Common myeloid progenitor, CD34-positive (primary cell): ENCODE measurements around the gene FER.

Experiments
- CTCF ChIA-PET: fragments of 350-600 bp; sonication (Branson Sonifier 250); formaldehyde crosslinking; loops from one replicate; lab custom pipeline; 2021; ENCODE audit warnings: antibody characterized with exemption; lab: Charles Lee
- POLR2A ChIA-PET: fragments of 350-600 bp; sonication (Branson Sonifier 250); formaldehyde crosslinking; loops from one replicate; lab custom pipeline; 2021; ENCODE audit warnings: antibody characterized with exemption; lab: Charles Lee
- DNase-seq, 3 donors: peaks; one replicate each; pipeline versions ENCODE4 v3.0.0 to v3.0.0-alpha.2; 2013
- H3K27ac ChIP-seq, 2 experiments: 1 replicate in 1 of 2; 2 replicates in 1 of 2; pipeline ENCODE4 v1.7.0; 2013; ENCODE audit warnings: inconsistent platforms in 2 of 2, low read length in 2 of 2, mild to moderate bottlenecking in 2 of 2, low read depth in 1 of 2, moderate library complexity in 1 of 2; ENCODE audit not compliant: severe bottlenecking in 2 of 2, insufficient read depth in 1 of 2, poor library complexity in 1 of 2
- H3K27me3 ChIP-seq, 5 experiments: replicated peaks in 2 of 5; 1 replicate in 3 of 5; 2 replicates in 2 of 5; pipeline versions ENCODE4 v1.6.1 to v1.7.0; 2013; ENCODE audit warnings: low read length in 4 of 5, mild to moderate bottlenecking in 2 of 5, moderate library complexity in 2 of 5, inconsistent platforms in 1 of 5; ENCODE audit not compliant: insufficient read depth in 5 of 5, control insufficient read depth in 4 of 5
- H3K36me3 ChIP-seq, 4 experiments: 1 replicate in 2 of 4; 2 replicates in 2 of 4; pipeline versions ENCODE4 v1.6.1 to v1.7.0; 2013; ENCODE audit warnings: low read length in 3 of 4, control low read depth in 1 of 4, mild to moderate bottlenecking in 1 of 4; ENCODE audit not compliant: control insufficient read depth in 4 of 4, insufficient read depth in 4 of 4
- H3K4me1 ChIP-seq, 4 experiments: 1 replicate in 3 of 4; 2 replicates in 1 of 4; pipeline versions ENCODE4 v1.6.1 to v1.7.1; 2013; ENCODE audit warnings: low read length in 3 of 4, mild to moderate bottlenecking in 3 of 4, control low read depth in 1 of 4, inconsistent platforms in 1 of 4, moderate library complexity in 1 of 4; ENCODE audit not compliant: control insufficient read depth in 4 of 4, insufficient read depth in 4 of 4; ENCODE audit errors: control extremely low read depth in 1 of 4
- H3K4me3 ChIP-seq, 7 experiments: 1 replicate in 4 of 7; 2 replicates in 3 of 7; pipeline versions ENCODE4 v1.5.1 to v1.7.0; 2013; ENCODE audit warnings: mild to moderate bottlenecking in 7 of 7, low read length in 6 of 7, moderate library complexity in 6 of 7, inconsistent platforms in 2 of 7, low read depth in 2 of 7, control low read depth in 1 of 7; ENCODE audit not compliant: insufficient read depth in 4 of 7, control insufficient read depth in 1 of 7; ENCODE audit errors: extremely low read depth in 1 of 7
- H3K9me3 ChIP-seq, 5 experiments: 1 replicate in 4 of 5; 2 replicates in 1 of 5; pipeline versions ENCODE4 v1.6.1 to v1.7.1; 2013; ENCODE audit warnings: low read length in 4 of 5, mild to moderate bottlenecking in 2 of 5, inconsistent platforms in 1 of 5, low read depth in 1 of 5, moderate library complexity in 1 of 5; ENCODE audit not compliant: control insufficient read depth in 4 of 5, insufficient read depth in 2 of 5; ENCODE audit errors: control extremely low read depth in 1 of 5
- WGBS: methylation state at CpG from one replicate; pipeline ENCODE4 v1.1.5; 2013; ENCODE audit not compliant: insufficient coverage; 5-methylcytosine and 5-hydroxymethylcytosine counted together

FER gene

DNA sequence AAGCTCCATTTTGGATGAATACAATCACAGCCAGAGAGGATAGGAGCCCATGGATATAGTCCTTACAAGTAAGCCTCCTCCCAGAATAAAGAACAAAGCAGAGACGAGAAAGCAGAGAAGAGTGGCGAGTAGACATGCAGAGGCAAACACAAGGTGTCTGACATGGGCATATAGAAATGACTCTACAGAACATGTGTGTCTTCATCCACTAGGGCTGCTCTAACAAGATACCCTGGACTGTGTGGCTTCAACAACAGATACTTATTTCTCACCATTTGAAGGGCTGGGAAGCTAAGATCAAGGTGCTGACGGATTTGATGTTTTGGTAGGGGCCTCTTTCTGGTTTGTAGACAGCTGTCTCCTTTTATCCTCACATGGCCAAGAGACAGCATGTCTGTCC, 32.3 kb upstream of the FER start:
- no peak for DNase-seq
- Histone ChIP-seq H3K36me3 (no peaks in the 10 kb centered on the region), H3K4me1 (no peaks in the 10 kb centered on the region), H3K9me3 (no peaks in the 10 kb centered on the region), H3K4me3 (no peak overlapping the region), H3K27me3 (no peaks in the 10 kb centered on the region), H3K27ac (no peak overlapping the region)
- no CpG with 5 or more reads among the region's 3 CpGs for whole genome bisulfite sequencing
- CTCF ChIA-PET, result no interaction called here
- POLR2A ChIA-PET, result no interaction called here

DNA sequence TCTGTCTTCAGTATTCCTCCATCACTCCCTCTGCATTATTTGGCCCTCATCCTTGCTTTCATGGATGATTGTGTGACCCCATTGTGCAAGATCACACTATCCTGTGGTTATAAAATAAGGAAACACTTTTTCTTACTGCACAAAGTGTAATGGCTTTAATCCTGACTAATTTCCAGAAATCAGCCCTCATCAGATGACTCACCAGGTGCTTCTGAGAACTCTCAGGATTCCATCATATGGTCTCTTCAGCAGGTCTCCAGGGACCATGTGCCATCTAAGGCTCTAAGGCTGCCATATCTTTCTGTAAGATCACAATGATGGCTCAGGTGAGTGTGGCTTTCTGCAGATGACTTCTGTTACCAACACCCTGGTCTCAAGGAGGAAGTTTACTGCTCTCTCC, 27.3 kb upstream of the FER start:
- no peaks in the 10 kb centered on the region for H3K27me3 ChIP-seq
- H3K36me3 ChIP-seq, result no peaks in the 10 kb centered on the region
- no peaks in the 10 kb centered on the region for H3K9me3 ChIP-seq
- POLR2A ChIA-PET, result no interaction called here
- no peak overlapping the region for H3K4me3 ChIP-seq
- no peaks in the 10 kb centered on the region for H3K4me1 ChIP-seq
- H3K27ac ChIP-seq, result no peak overlapping the region
- CTCF ChIA-PET, result no interaction called here
- DNase-seq, result peak in 2 of 3 donors; percentile 11 to 12

DNA sequence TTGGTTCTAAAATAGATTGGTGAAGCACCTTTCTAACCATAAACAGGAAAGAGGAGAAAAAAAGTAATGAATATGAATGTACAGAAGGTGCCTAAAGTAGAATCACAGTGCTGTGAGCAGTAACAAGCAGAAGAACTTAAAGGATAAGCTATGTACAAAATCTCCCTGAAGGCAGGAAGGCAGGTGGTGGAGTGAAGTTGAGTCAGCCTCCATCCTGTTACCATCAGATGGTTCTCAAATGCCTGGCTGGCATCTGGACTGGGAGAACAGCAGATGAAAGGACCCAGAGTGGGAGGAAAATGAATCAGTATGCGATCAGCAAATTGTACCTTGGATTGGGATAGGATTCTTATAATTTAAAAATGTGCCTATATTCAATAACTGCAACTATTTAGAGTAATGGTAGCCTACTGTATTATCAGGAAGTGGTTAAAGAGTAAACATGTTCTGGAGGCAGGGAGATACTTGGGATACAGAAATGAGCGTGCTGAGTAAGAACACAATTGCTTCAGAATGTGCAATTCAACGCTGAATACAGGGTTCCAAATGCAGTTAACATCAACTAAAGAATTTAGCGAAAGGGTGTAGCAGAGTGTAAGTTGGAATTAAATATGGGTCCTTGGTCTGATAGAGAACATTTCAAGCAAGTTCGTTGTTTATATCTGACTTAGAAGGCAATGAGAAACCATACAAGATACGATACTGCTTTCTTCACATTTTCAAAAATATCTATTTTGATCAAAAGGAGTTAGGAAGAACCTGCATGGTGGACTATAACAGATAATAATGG, 21.1 kb upstream of the FER start:
- DNase-seq, result peak in 2 of 3 donors; percentile 9 to 16
- Histone ChIP-seq H3K4me3 (peak overlapping the region in 5 of 7 experiments; percentile 82 to 92 (median 83)), H3K27ac (peak overlapping the region in 1 of 2 experiments; percentile 94), H3K9me3 (no peaks in the 10 kb centered on the region), H3K4me1 (peaks cover 14 to 30% (median 21%) of the 10 kb centered on the region in 4 experiments), H3K36me3 (no peaks in the 10 kb centered on the region), H3K27me3 (no peaks in the 10 kb centered on the region)
- POLR2A ChIA-PET, result interaction anchor here (1.0 kb wide), 1 partner anchor 21 kb away, joined by 5 read pairs; the partner anchor contains the start of gene FER
- WGBS, result 93% methylated on average over 3 of the region's 6 CpGs
- CTCF ChIA-PET, result interaction anchor here (1.0 to 2.9 kb wide), 3 partner anchors 24 to 466 kb away, joined by 3 to 8 read pairs (median 3); no protein-coding TSS in a partner anchor

DNA sequence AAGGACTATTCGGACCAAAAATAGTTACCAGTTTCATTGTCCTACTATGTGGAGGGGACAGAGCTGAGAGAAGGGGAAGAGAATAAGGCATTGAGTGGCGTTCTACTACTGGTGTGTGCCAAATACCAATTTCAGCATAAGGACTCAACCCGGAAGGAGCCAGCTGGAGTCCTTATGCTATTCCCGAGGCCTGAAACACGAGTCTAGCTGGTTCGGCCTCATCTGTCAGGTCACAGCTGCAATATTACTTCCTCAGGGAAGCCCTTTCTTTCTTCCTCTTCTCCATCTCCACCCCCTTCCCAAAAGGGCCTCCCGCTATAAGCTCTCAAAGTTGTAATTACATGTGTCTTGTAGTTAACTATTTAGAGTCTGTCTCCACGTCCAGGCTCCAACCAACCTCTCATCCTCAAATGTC, 20.5 kb upstream of the FER start:
- DNase-seq, result no peak
- peak overlapping the region; percentile 87 to 94 for H3K27ac ChIP-seq
- H3K9me3 ChIP-seq, result no peaks in the 10 kb centered on the region
- no peaks in the 10 kb centered on the region for H3K27me3 ChIP-seq
- CTCF ChIA-PET, result interaction anchor here (1.0 to 2.9 kb wide), 3 partner anchors 23 to 465 kb away, joined by 3 to 8 read pairs (median 3); no protein-coding TSS in a partner anchor
- WGBS, result 19% methylated on average over 5 of the region's 8 CpGs
- peaks cover 14 to 30% (median 21%) of the 10 kb centered on the region in 4 experiments for H3K4me1 ChIP-seq
- H3K36me3 ChIP-seq, result no peaks in the 10 kb centered on the region
- H3K4me3 ChIP-seq, result peak overlapping the region; percentile 81 to 97 (median 83)
- POLR2A ChIA-PET, result interaction anchor here (0.7 to 1.0 kb wide), 2 partner anchors 21 to 683 kb away, joined by 3 to 5 read pairs; partner anchors contain the start of genes FER and PJA2

- CTCF ChIA-PET, result interaction anchor here (0.6 to 2.9 kb wide), 8 partner anchors 13 to 464 kb away, joined by 3 to 8 read pairs (median 3); no protein-coding TSS in a partner anchor
Measured at GRCh38 chr5:108727651-108728565, 19.8 kb upstream of the FER start.

GRCh38 chr5:108728566-108729241, 19.0 kb upstream of the FER start:
- peak overlapping the region; percentile 87 to 94 for H3K27ac ChIP-seq
- CTCF ChIA-PET, result interaction anchor here (0.9 to 2.9 kb wide), 5 partner anchors 12 to 47 kb away, joined by 3 to 8 read pairs (median 4); no protein-coding TSS in a partner anchor
- DNase-seq, result peak; percentile 13 to 87 (median 86)

More at GRCh38 chr5:108727651-108728565, 19.8 kb upstream of the FER start:
- H3K4me3 ChIP-seq, result peak overlapping the region; percentile 81 to 97 (median 83)
- 0% methylated on average over 56 of the region's 61 CpGs for WGBS
- peaks cover 14 to 30% (median 21%) of the 10 kb centered on the region in 4 experiments for H3K4me1 ChIP-seq
- no peaks in the 10 kb centered on the region for H3K27me3 ChIP-seq
- peak; percentile 87 to 89 (median 88) for DNase-seq
- H3K27ac ChIP-seq, result peak overlapping the region; percentile 87 to 94
- H3K36me3 ChIP-seq, result no peaks in the 10 kb centered on the region
- POLR2A ChIA-PET, result interaction anchor here (0.7 to 1.2 kb wide), 3 partner anchors 20 to 682 kb away, joined by 3 to 5 read pairs (median 3); partner anchors contain the start of genes FER and PJA2
- H3K9me3 ChIP-seq, result no peaks in the 10 kb centered on the region

More at GRCh38 chr5:108728566-108729241, 19.0 kb upstream of the FER start:
- Histone ChIP-seq H3K4me3 (peak overlapping the region; percentile 81 to 97 (median 83)), H3K36me3 (no peaks in the 10 kb centered on the region), H3K9me3 (no peaks in the 10 kb centered on the region), H3K4me1 (peaks cover 14 to 30% (median 21%) of the 10 kb centered on the region in 4 experiments), H3K27me3 (no peaks in the 10 kb centered on the region)
- WGBS, result 15% methylated on average over 4 of the region's 14 CpGs
- POLR2A ChIA-PET, result interaction anchor here (1.2 kb wide), 1 partner anchor 19 kb away, joined by 3 read pairs; the partner anchor contains the start of gene FER
